K562 (cell line): ENCODE data around the gene PDIA5.

ENCODE experiments used
- CLOCK ChIP-seq: fragments of 250-450 bp; sonication (Bioruptor Pico); IDR thresholded peaks from 2 replicates; pipeline ENCODE4 v1.4.0; 2020; ENCODE audit warnings: mild to moderate bottlenecking, moderate library complexity, borderline replicate concordance
- CTCF ChIP-seq, 3 experiments: IDR thresholded peaks in 2 of 3; conservative IDR thresholded peaks in 1 of 3; 2 replicates each; pipeline ENCODE4 v1.5.1; 2011 to 2012; ENCODE audit warnings: low read length in 3 of 3, mild to moderate bottlenecking in 3 of 3, control low read depth in 2 of 3, improper control_type of control experiment in 1 of 3, inconsistent platforms in 1 of 3, low read depth in 1 of 3, mixed read lengths in 1 of 3, moderate library complexity in 1 of 3; ENCODE audit not compliant: insufficient read depth in 2 of 3
- ESRRA ChIP-seq: fragments of 450-650 bp; IDR thresholded peaks from 2 replicates; pipeline ENCODE4 v1.6.1; 2014; ENCODE audit warnings: low read depth, mild to moderate bottlenecking, moderate library complexity, borderline replicate concordance
- EZH2 ChIP-seq: IDR thresholded peaks from 2 replicates; pipeline ENCODE4 v1.6.1; 2012; ENCODE audit warnings: low read depth, mild to moderate bottlenecking, inconsistent platforms, low read length, borderline replicate concordance
- FUS ChIP-seq: fragments of 200-400 bp; formaldehyde crosslinking; optimal IDR thresholded peaks from 2 replicates; pipeline ENCODE3; 2017; ENCODE audit warnings: low read depth, low read length
- MLX ChIP-seq, 2 experiments: fragments of 450-650 bp in 1 of 2; sonication (generic) in 1 of 2; formaldehyde crosslinking; conservative IDR thresholded peaks; 2 replicates each; pipeline versions ENCODE4 v1.4.0 to v1.8.1; 2020 to 2022; ENCODE audit warnings: mild to moderate bottlenecking in 1 of 2, missing genetic modification reagents in 1 of 2
- RAD51 ChIP-seq: fragments of 450-650 bp; IDR thresholded peaks from 2 replicates; pipeline ENCODE4 v1.7.1; 2016; ENCODE audit warnings: low read depth, mild to moderate bottlenecking, borderline replicate concordance
- SETDB1 ChIP-seq: IDR thresholded peaks from one replicate; pipeline ENCODE4 v1.6.1; 2012; ENCODE audit warnings: low read length, control low read depth, inconsistent platforms
- TARDBP ChIP-seq: fragments of 450-650 bp; IDR thresholded peaks from 2 replicates; pipeline ENCODE4 v1.6.1; 2016
- ZNF217 ChIP-seq: sonication (generic); formaldehyde crosslinking; IDR thresholded peaks from 2 replicates; pipeline ENCODE4 v1.8.0; 2022; ENCODE audit warnings: mild to moderate bottlenecking, missing genetic modification reagents
- ZNF24 ChIP-seq: fragments of 450-650 bp; IDR thresholded peaks from 2 replicates; pipeline ENCODE4 v1.6.1; 2016
- ZNF785 ChIP-seq: fragments of 250-450 bp; sonication (Bioruptor Pico); IDR thresholded peaks from 2 replicates; pipeline ENCODE4 v1.4.0; 2020; ENCODE audit warnings: mild to moderate bottlenecking

- TF ChIP-seq ZNF24, result no peak
- TF ChIP-seq CLOCK (CRISPR knock-in tag), result no peak
- TF ChIP-seq RAD51, result no peak
- no peak for TF ChIP-seq FUS
- no peak for TF ChIP-seq CTCF (IDR thresholded peaks at IDR 0.05 in 2 of 3, conservative IDR thresholded peaks at IDR 0.05 in 1 of 3; ENCODE audit: insufficient read depth in 2 of 3, low read depth in 1 of 3, low read length in 3 of 3)
- TF ChIP-seq MLX (CRISPR knock-in tag; conservative IDR thresholded peaks at IDR 0.05), result no peak
- TF ChIP-seq ZNF217 (CRISPR knock-in tag), result no peak
- no peak for TF ChIP-seq ESRRA
- no peak for TF ChIP-seq EZH2
- TF ChIP-seq SETDB1, result no peak
- no peak for TF ChIP-seq TARDBP
- no peak for TF ChIP-seq ZNF785
Observed at GRCh38 chr3:123068601-123069381, 2.0 kb downstream of the PDIA5 start.
